ENCODE data around the gene TOM1. TPM values are rescaled to one million over a fixed set of nuclear protein-coding genes. Genes with fewer than 3 reads are reported as not detected.

TOM1 gene
- polyA plus RNA-seq, 1 donor from 2014 or later = 23.1 TPM

GRCh38 chr22:35324762-35325161, 25.1 kb downstream of the TOM1 start:
- Mint-ChIP-seq H3K27ac (no peak overlapping the region), H3K4me3 (no peak overlapping the region), H3K9me3 (no peaks in the 10 kb centered on the region), H3K36me3 (peaks cover 5% of the 10 kb centered on the region), H3K27me3 (no peaks in the 10 kb centered on the region), H3K4me1 (peaks cover 0 to 5% (median 3%) of the 10 kb centered on the region in 3 donors)

DNA sequence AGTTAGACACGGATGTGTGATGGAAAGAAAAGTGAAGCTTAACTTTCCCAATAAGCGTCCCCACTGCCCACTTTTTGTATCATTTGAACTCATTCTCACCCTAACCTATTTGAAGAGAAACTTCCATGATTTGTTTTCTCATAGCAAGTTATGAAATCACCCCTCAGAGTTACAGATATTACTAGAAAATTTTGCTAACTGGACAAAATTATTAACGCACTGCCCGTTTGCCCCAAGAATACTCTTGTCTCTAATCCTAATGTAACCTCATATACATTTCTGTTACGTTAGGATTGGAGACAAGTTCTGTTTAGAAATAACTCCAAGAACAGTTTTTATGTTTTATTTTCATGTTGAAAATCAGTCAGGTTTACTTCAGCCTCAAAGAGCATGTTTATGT, 25.5 kb downstream of the TOM1 start:
- Mint-ChIP-seq H3K27ac (no peak overlapping the region), H3K9me3 (no peaks in the 10 kb centered on the region), H3K4me1 (peaks cover under 1 to 5% (median 4%) of the 10 kb centered on the region in 3 donors), H3K27me3 (no peaks in the 10 kb centered on the region), H3K4me3 (no peak overlapping the region), H3K36me3 (peaks cover 5% of the 10 kb centered on the region)

GRCh38 chr22:35326854-35327562, 27.3 kb downstream of the TOM1 start:
- Mint-ChIP-seq H3K27ac (no peak overlapping the region), H3K9me3 (no peaks in the 10 kb centered on the region), H3K36me3 (peaks cover 3% of the 10 kb centered on the region), H3K4me3 (no peak overlapping the region), H3K27me3 (no peaks in the 10 kb centered on the region), H3K4me1 (peaks cover 5 to 6% (median 5%) of the 10 kb centered on the region in 3 donors)

DNA sequence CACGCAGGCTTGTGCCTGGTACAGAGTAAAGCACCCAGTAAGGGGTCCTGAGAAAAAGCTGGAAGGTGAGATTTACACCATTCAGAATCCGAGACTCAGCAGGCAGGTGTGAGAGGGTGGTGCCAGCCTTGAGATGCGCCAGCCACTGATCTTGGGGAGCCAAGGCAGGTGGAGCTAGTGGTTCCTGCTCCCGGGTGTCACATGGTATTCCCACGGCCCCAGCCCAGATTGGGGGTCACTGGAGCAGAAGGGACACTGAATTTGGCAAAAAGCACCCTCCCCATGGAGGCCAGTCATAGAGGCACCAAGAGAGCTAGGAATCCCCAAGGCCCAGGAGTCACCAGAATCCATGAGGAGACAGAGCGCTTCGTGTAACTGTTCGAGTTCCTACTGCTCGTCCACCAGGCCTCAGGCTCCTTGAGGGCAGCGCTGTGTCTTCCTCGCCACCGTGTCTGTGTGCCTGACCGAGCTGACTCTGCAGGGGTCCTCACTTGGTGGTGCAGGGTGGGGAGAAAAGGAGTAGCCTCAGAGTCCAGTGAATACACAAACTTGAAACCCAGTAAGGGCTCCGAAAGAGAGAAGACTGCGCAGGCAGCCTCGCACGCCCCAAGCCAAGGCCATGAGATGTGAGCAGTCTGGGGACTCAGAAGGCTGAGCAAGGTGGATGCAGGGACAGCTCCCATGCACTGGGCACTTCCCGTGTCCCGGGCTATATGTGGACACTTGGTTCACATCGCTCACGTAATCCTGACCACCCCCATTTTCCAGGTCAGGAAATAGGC, 28.2 kb downstream of the TOM1 start:
- Mint-ChIP-seq H3K27me3 (no peaks in the 10 kb centered on the region), H3K4me1 (peaks cover 5 to 9% (median 6%) of the 10 kb centered on the region in 3 donors), H3K36me3 (peaks cover 3% of the 10 kb centered on the region), H3K9me3 (no peaks in the 10 kb centered on the region), H3K27ac (no peak overlapping the region), H3K4me3 (peak overlapping the region in 1 of 4 donors; percentile 63)

- Mint-ChIP-seq H3K36me3 (peaks cover 1% of the 10 kb centered on the region), H3K4me3 (no peak overlapping the region), H3K9me3 (no peaks in the 10 kb centered on the region), H3K27me3 (no peaks in the 10 kb centered on the region), H3K27ac (no peak overlapping the region), H3K4me1 (peaks cover 5 to 9% (median 6%) of the 10 kb centered on the region in 3 donors)
These were observed 28.8 kb downstream of the TOM1 start for GRCh38 chr22:35328472-35328885.

DNA sequence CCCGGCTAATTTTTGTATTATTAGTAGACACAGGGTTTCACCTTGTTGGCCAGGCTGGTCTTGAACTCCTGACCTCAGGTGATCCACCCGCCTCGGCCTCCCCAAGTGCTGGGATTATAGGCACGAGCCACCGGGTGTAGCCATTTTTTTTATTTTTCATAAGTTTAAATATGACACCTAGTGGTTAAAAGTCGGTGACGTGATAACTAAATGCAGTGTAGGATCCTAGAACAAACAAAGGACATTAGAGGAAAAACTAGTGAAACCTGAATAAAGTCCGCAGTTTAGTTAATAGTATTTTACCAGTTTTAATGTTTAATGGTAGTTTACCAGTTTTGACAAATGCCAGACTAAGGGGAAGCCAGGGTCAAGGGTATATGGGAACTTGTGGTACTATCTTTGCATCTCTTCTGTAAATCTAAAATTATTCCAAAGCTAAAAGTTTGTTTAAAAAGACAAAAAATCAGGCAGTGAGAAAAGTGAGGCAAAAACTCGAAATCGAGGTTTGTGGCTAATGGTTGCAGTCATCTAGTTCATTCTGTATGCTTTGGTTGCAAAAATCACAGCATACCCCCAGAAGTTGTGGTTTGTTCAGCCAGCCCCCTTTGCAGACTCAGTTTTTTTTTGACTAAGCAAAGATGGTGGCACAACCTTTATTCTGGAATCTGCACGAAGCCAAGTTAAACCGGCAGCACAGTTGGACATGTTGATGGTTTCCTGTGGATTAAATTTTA, 29.6 kb downstream of the TOM1 start:
- Mint-ChIP-seq H3K4me3 (no peak overlapping the region), H3K9me3 (no peaks in the 10 kb centered on the region), H3K27ac (no peak overlapping the region), H3K27me3 (no peaks in the 10 kb centered on the region), H3K36me3 (peaks cover 1% of the 10 kb centered on the region), H3K4me1 (peaks cover 7 to 11% (median 9%) of the 10 kb centered on the region in 3 donors)

GRCh38 chr22:35330258-35330861, 30.7 kb downstream of the TOM1 start:
- Mint-ChIP-seq H3K9me3 (no peaks in the 10 kb centered on the region), H3K27me3 (no peaks in the 10 kb centered on the region), H3K4me1 (peaks cover 4 to 11% (median 7%) of the 10 kb centered on the region in 3 donors), H3K4me3 (peak overlapping the region in 2 of 4 donors; percentile 34 to 67), H3K36me3 (peaks cover 1% of the 10 kb centered on the region), H3K27ac (peak overlapping the region in 2 of 3 donors; percentile 78 to 92)

DNA sequence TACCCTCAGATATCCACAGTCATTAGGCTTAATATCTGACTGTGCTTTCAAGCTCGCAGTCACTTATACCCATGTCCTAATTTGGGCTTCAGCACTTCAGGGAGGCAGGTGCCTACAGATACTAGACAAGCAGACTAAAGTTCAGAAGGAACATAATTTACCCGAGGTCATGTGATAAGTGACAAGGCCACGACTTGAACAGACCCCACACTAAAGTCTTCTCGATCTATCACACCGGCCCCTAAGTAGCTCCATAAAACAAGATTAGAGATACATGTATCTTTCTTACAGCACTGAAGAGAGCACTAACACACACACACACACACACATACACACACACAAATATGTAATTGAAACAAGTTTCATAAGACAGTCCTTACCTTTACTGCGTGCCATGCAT, 32.6 kb downstream of the TOM1 start:
- Mint-ChIP-seq H3K4me3 (no peak overlapping the region), H3K27ac (no peak overlapping the region), H3K36me3 (no peaks in the 10 kb centered on the region), H3K9me3 (no peaks in the 10 kb centered on the region), H3K27me3 (no peaks in the 10 kb centered on the region), H3K4me1 (peaks cover 4 to 11% (median 7%) of the 10 kb centered on the region in 3 donors)

GRCh38 chr22:35333220-35333619, 33.5 kb downstream of the TOM1 start:
- no peak overlapping the region for H3K27ac Mint-ChIP-seq
- no peaks in the 10 kb centered on the region for H3K36me3 Mint-ChIP-seq
- no peaks in the 10 kb centered on the region for H3K9me3 Mint-ChIP-seq
- H3K27me3 Mint-ChIP-seq = no peaks in the 10 kb centered on the region
- no peak overlapping the region for H3K4me3 Mint-ChIP-seq
- peaks cover 4 to 11% (median 7%) of the 10 kb centered on the region in 3 donors for H3K4me1 Mint-ChIP-seq

- H3K9me3 Mint-ChIP-seq = no peaks in the 10 kb centered on the region
- H3K36me3 Mint-ChIP-seq = no peaks in the 10 kb centered on the region
- peak overlapping the region in 1 of 3 donors; percentile 82 for H3K27ac Mint-ChIP-seq
- no peaks in the 10 kb centered on the region for H3K27me3 Mint-ChIP-seq
- peaks cover 4 to 11% (median 7%) of the 10 kb centered on the region in 3 donors for H3K4me1 Mint-ChIP-seq
- H3K4me3 Mint-ChIP-seq = no peak overlapping the region
These were observed 34.3 kb downstream of the TOM1 start for GRCh38 chr22:35334004-35334403.

DNA sequence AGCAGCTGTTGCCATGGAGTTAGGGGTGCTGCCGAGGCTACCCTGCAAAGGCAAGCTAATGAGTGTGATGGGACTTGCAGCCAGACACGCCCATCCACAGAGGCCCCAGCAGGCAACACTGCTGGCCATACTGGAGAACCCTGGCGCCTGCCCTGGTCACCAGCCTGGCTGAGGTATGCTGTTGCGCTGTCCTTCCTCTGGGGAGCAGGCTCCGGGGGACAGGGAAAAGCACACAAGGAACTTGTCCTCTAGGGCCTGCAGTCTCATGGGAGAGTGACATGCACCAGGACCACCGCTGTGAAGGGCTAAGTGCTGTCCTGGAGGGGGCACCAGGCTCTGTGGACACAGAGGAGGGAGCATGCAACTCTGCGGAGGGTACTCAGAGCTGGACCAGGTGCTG, 35.8 kb downstream of the TOM1 start:
- Mint-ChIP-seq H3K4me3 (no peak overlapping the region), H3K9me3 (no peaks in the 10 kb centered on the region), H3K36me3 (peaks cover 3% of the 10 kb centered on the region), H3K27me3 (no peaks in the 10 kb centered on the region), H3K27ac (no peak overlapping the region), H3K4me1 (peaks cover 4 to 5% (median 4%) of the 10 kb centered on the region in 3 donors)

DNA sequence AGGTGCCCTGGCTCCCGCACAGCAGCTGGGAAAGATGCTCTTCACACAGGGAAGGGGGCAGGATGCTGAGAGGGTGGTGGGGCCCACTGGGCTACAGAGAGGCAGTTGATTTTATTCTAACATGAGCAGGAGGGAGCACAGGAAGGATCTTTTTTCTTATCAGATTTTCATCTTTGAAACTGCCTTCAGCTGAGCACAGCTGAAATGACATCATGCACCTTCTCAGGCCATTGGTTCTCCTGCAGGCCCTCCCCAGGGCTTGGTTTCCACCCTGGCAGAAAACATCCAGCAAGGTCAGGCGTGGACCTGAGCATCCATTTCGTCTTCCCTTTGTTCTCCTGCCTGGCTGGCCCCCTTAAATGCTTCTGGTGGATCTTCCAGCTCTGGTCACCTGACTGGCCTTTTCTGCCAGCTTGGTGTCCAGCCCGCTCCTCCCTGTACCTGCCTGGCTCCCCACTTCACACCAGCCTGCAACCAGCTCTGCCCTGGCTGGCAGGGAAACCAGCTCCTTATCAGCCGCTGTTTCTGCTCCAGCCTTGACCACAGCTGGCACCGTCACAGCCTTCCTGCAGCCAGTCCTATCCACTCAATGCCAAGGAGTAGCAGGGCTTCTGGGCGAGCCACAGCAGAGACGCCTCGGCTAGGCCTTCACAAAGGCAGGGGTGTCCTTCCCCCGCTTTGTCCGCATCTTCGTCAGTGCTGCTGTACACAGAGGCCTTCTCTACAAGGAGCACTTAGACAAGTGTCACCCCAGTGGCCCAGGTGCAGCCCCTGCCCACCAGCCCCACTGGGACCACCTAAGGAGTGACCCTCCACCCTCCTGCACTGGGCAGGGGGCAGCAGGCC, 36.5 kb downstream of the TOM1 start:
- Mint-ChIP-seq H3K36me3 (peaks cover 3% of the 10 kb centered on the region), H3K27me3 (no peaks in the 10 kb centered on the region), H3K4me3 (no peak overlapping the region), H3K9me3 (no peaks in the 10 kb centered on the region), H3K27ac (peak overlapping the region in 1 of 3 donors; percentile 8), H3K4me1 (peaks cover 4 to 8% (median 4%) of the 10 kb centered on the region in 3 donors)

GRCh38 chr22:35337932-35338331, 38.2 kb downstream of the TOM1 start:
- peaks cover 3% of the 10 kb centered on the region for H3K36me3 Mint-ChIP-seq
- H3K9me3 Mint-ChIP-seq = no peaks in the 10 kb centered on the region
- H3K27ac Mint-ChIP-seq = no peak overlapping the region
- no peak overlapping the region for H3K4me3 Mint-ChIP-seq
- H3K4me1 Mint-ChIP-seq = peaks cover 0 to 11% (median 4%) of the 10 kb centered on the region in 3 donors
- no peaks in the 10 kb centered on the region for H3K27me3 Mint-ChIP-seq

All from IgD-negative memory B cell (primary cell).